HepG2 (cell line): ENCODE data around the gene SNRPD3. TPM values are rescaled to one million over a fixed set of nuclear protein-coding genes. Genes with fewer than 3 reads are reported as not detected.

Experiments used
- ARNT ChIP-seq: fragments of 450-650 bp; IDR thresholded peaks from 2 replicates; pipeline ENCODE4 v1.6.1; 2017
- ARNT2 ChIP-seq: sonication (generic); formaldehyde crosslinking; IDR thresholded peaks from 2 replicates; pipeline ENCODE4 v1.8.0; 2022; ENCODE audit warnings: mild to moderate bottlenecking, low read depth, missing genetic modification reagents, moderate library complexity
- FOXK1 ChIP-seq: sonication (generic); formaldehyde crosslinking; IDR thresholded peaks from 2 replicates; pipeline ENCODE4 v1.4.0; 2020; ENCODE audit warnings: low read depth, missing genetic modification reagents, borderline replicate concordance
- NKX3-1 ChIP-seq: sonication (generic); formaldehyde crosslinking; IDR thresholded peaks from 2 replicates; pipeline ENCODE4 v1.5.0; 2020; ENCODE audit warnings: missing genetic modification reagents
- ZNF317 ChIP-seq: sonication (generic); formaldehyde crosslinking; IDR thresholded peaks from 2 replicates; pipeline ENCODE4 v1.5.0; 2020; ENCODE audit warnings: mild to moderate bottlenecking, missing genetic modification reagents
- ZNF772 ChIP-seq: sonication (generic); formaldehyde crosslinking; IDR thresholded peaks from 2 replicates; pipeline ENCODE4 v1.5.0; 2020; ENCODE audit warnings: mild to moderate bottlenecking, missing genetic modification reagents
- polyA plus RNA-seq, 8 experiments: library from polyadenylated mRNA; depleted of rRNA in 3 of 8; stranded (reverse) in 7 of 8; unstranded in 1 of 8; fragments of >200 nt; fragmentation: Illumina TruSeq in 4 of 8; extraction: Trizol in 4 of 8; gene quantifications; 2 replicates each; pipeline versions ENCODE4 v1.2.1 to v1.2.3, GENCODE V29; 2011 to 2016; ENCODE audit warnings: low read depth in 4 of 8, missing spikeins in 1 of 8, mixed read lengths in 1 of 8; ENCODE audit not compliant: insufficient read depth in 1 of 8
- total RNA-seq, 5 experiments: library from RNA; depleted of rRNA; stranded (reverse); fragments of >200 nt; fragmentation: Illumina TruSeq; extraction: Trizol; gene quantifications; 2 replicates each; pipeline ENCODE4 v1.2.3, GENCODE V29; 2016; ENCODE audit warnings: low read depth in 1 of 5
- TF ChIP-seq, protein P1 (sequence below): IDR thresholded peaks from 2 replicates; pipeline ENCODE4 v1.6.1; 2016
- TF ChIP-seq, protein P2 (sequence below): IDR thresholded peaks from 2 replicates; pipeline ENCODE4 v1.4.0; 2020; ENCODE audit warnings: mild to moderate bottlenecking, missing genetic modification reagents
- TF ChIP-seq, protein P3 (sequence below): sonication (generic); formaldehyde crosslinking; IDR thresholded peaks from 2 replicates; pipeline ENCODE4 v1.4.0; 2020; ENCODE audit warnings: missing genetic modification reagents
- TF ChIP-seq, protein P4 (sequence below): sonication (generic); formaldehyde crosslinking; IDR thresholded peaks from 2 replicates; pipeline ENCODE4 v1.4.0; 2020; ENCODE audit warnings: missing genetic modification reagents, borderline replicate concordance
- TF ChIP-seq, protein P5 (sequence below): sonication (generic); formaldehyde crosslinking; conservative IDR thresholded peaks from 2 replicates; pipeline ENCODE4 v1.8.0; 2022; ENCODE audit warnings: mild to moderate bottlenecking, moderate library complexity, missing genetic modification reagents
- TF ChIP-seq, protein P6 (sequence below): sonication (generic); formaldehyde crosslinking; conservative IDR thresholded peaks from 2 replicates; pipeline ENCODE4 v1.4.0; 2020; ENCODE audit warnings: missing genetic modification reagents

SNRPD3 gene
- total and polyA plus RNA-seq, 2 of the 13 experiments (the other 11 are each of a cell fraction or from before 2014, with no cell fraction given), result 110 to 209 TPM

DNA sequence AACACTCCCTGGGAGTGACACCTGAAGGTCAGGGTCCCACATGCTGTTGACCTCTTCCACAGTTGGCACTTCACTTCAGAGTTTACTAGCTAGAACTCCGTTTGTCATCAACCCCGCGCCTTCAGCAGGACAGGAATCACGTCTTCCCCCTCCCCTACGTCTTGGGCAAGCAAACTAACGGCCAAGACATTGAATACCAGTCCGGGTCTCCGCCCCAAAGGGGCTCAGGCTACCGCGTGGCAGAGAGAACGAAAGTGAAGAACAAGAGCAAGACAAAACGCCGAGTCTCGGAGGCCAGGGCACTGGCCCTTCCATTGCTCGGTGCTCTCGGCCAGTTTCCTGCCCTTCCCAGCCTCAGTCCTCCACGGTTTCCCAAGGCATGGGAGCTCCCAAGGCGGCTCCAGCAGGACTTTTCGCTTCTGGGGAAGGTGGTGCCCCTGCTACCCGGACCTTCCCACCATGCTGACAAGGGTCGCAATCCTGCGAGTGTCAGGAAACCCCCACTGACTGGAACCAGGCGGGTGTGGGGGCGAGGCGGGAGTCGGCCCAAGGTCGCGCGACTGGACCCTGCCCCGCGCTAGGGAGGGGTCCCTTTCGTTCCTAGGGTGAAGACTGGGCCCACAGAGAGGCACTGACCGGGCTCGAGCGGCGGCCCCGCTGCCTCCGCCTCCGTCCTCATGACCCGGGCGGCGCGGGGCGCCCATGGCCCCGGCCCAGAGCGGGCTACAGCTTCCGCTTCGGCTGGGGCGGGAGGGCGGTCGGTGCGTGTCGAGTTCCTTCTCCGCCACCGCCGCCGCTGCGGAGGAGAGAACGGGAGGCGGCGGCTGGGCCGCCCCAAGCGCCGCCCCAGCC is 1.3 kb upstream of the SNRPD3 start, which contains the start of gene GUCD1 (continued):
- TF ChIP-seq, protein P1, sequence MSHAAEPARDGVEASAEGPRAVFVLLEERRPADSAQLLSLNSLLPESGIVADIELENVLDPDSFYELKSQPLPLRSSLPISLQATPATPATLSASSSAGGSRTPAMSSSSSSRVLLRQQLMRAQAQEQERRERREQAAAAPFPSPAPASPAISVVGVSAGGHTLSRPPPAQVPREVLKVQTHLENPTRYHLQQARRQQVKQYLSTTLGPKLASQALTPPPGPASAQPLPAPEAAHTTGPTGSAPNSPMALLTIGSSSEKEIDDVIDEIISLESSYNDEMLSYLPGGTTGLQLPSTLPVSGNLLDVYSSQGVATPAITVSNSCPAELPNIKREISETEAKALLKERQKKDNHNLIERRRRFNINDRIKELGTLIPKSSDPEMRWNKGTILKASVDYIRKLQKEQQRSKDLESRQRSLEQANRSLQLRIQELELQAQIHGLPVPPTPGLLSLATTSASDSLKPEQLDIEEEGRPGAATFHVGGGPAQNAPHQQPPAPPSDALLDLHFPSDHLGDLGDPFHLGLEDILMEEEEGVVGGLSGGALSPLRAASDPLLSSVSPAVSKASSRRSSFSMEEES (CRISPR knock-in tag), result peak; percentile 3; the same call in 1 of the 2 replicates
- TF ChIP-seq, protein P2, sequence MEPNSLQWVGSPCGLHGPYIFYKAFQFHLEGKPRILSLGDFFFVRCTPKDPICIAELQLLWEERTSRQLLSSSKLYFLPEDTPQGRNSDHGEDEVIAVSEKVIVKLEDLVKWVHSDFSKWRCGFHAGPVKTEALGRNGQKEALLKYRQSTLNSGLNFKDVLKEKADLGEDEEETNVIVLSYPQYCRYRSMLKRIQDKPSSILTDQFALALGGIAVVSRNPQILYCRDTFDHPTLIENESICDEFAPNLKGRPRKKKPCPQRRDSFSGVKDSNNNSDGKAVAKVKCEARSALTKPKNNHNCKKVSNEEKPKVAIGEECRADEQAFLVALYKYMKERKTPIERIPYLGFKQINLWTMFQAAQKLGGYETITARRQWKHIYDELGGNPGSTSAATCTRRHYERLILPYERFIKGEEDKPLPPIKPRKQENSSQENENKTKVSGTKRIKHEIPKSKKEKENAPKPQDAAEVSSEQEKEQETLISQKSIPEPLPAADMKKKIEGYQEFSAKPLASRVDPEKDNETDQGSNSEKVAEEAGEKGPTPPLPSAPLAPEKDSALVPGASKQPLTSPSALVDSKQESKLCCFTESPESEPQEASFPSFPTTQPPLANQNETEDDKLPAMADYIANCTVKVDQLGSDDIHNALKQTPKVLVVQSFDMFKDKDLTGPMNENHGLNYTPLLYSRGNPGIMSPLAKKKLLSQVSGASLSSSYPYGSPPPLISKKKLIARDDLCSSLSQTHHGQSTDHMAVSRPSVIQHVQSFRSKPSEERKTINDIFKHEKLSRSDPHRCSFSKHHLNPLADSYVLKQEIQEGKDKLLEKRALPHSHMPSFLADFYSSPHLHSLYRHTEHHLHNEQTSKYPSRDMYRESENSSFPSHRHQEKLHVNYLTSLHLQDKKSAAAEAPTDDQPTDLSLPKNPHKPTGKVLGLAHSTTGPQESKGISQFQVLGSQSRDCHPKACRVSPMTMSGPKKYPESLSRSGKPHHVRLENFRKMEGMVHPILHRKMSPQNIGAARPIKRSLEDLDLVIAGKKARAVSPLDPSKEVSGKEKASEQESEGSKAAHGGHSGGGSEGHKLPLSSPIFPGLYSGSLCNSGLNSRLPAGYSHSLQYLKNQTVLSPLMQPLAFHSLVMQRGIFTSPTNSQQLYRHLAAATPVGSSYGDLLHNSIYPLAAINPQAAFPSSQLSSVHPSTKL (CRISPR knock-in tag), result peak; percentile 9; the same call in 1 of the 2 replicates
- peak; percentile 46; the same call in 1 of the 2 replicates for TF ChIP-seq ARNT2 (CRISPR knock-in tag)
- peak; percentile 50; the same call in 1 of the 2 replicates for TF ChIP-seq NKX3-1
- no peak for TF ChIP-seq ARNT
- TF ChIP-seq ZNF317 (CRISPR knock-in tag), result no peak
- TF ChIP-seq, protein P3, sequence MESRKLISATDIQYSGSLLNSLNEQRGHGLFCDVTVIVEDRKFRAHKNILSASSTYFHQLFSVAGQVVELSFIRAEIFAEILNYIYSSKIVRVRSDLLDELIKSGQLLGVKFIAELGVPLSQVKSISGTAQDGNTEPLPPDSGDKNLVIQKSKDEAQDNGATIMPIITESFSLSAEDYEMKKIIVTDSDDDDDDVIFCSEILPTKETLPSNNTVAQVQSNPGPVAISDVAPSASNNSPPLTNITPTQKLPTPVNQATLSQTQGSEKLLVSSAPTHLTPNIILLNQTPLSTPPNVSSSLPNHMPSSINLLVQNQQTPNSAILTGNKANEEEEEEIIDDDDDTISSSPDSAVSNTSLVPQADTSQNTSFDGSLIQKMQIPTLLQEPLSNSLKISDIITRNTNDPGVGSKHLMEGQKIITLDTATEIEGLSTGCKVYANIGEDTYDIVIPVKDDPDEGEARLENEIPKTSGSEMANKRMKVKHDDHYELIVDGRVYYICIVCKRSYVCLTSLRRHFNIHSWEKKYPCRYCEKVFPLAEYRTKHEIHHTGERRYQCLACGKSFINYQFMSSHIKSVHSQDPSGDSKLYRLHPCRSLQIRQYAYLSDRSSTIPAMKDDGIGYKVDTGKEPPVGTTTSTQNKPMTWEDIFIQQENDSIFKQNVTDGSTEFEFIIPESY (CRISPR knock-in tag), result no peak
- TF ChIP-seq, protein P4, sequence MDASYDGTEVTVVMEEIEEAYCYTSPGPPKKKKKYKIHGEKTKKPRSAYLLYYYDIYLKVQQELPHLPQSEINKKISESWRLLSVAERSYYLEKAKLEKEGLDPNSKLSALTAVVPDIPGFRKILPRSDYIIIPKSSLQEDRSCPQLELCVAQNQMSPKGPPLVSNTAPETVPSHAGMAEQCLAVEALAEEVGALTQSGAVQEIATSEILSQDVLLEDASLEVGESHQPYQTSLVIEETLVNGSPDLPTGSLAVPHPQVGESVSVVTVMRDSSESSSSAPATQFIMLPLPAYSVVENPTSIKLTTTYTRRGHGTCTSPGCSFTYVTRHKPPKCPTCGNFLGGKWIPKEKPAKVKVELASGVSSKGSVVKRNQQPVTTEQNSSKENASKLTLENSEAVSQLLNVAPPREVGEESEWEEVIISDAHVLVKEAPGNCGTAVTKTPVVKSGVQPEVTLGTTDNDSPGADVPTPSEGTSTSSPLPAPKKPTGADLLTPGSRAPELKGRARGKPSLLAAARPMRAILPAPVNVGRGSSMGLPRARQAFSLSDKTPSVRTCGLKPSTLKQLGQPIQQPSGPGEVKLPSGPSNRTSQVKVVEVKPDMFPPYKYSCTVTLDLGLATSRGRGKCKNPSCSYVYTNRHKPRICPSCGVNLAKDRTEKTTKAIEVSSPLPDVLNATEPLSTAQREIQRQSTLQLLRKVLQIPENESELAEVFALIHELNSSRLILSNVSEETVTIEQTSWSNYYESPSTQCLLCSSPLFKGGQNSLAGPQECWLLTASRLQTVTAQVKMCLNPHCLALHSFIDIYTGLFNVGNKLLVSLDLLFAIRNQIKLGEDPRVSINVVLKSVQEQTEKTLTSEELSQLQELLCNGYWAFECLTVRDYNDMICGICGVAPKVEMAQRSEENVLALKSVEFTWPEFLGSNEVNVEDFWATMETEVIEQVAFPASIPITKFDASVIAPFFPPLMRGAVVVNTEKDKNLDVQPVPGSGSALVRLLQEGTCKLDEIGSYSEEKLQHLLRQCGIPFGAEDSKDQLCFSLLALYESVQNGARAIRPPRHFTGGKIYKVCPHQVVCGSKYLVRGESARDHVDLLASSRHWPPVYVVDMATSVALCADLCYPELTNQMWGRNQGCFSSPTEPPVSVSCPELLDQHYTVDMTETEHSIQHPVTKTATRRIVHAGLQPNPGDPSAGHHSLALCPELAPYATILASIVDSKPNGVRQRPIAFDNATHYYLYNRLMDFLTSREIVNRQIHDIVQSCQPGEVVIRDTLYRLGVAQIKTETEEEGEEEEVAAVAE (CRISPR knock-in tag), result no peak; the same call in 1 of the 2 replicates
- peak; percentile 15; the same call in 1 of the 2 replicates for TF ChIP-seq FOXK1 (CRISPR knock-in tag)
- TF ChIP-seq, protein P5, sequence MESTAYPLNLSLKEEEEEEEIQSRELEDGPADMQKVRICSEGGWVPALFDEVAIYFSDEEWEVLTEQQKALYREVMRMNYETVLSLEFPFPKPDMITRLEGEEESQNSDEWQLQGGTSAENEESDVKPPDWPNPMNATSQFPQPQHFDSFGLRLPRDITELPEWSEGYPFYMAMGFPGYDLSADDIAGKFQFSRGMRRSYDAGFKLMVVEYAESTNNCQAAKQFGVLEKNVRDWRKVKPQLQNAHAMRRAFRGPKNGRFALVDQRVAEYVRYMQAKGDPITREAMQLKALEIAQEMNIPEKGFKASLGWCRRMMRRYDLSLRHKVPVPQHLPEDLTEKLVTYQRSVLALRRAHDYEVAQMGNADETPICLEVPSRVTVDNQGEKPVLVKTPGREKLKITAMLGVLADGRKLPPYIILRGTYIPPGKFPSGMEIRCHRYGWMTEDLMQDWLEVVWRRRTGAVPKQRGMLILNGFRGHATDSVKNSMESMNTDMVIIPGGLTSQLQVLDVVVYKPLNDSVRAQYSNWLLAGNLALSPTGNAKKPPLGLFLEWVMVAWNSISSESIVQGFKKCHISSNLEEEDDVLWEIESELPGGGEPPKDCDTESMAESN, result 0 out of 2 replicates have a peak, but pooled peaks have one; percentile 26
- peak; percentile 68; the same call in 1 of the 2 replicates for TF ChIP-seq ZNF772
- TF ChIP-seq, protein P6, sequence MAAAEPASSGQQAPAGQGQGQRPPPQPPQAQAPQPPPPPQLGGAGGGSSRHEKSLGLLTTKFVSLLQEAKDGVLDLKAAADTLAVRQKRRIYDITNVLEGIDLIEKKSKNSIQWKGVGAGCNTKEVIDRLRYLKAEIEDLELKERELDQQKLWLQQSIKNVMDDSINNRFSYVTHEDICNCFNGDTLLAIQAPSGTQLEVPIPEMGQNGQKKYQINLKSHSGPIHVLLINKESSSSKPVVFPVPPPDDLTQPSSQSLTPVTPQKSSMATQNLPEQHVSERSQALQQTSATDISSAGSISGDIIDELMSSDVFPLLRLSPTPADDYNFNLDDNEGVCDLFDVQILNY (CRISPR knock-in tag), result 0 out of 2 replicates have a peak, but pooled peaks have one; percentile 21
